ENCODE data around the gene CD1D. TPM values are rescaled to one million over a fixed set of nuclear protein-coding genes. Genes with fewer than 3 reads are reported as not detected.

CD1D gene
- total and polyA plus RNA-seq, 7 experiments from 2014 or later, result 0.09 to 13.2 (median 0.93) TPM; not detected in 3

GRCh38 chr1:158147401-158147800 lies 33.3 kb upstream of the CD1D start:
- no peaks in the 10 kb centered on the region for H3K27me3 ChIP-seq (ENCODE audit: control insufficient read depth in 2 of 2, insufficient read depth in 2 of 2, low read length in 2 of 2)
- POLR2A ChIA-PET, result no interaction called here
- H3K27ac Mint-ChIP-seq, result peak overlapping the region in 3 of 9 donors; percentile 3 to 67 (median 4)
- H3K27ac ChIP-seq (ENCODE audit: low read depth, low read length), result no peak overlapping the region
- H3K27me3 Mint-ChIP-seq, result no peaks in the 10 kb centered on the region
- peaks cover 0 to 4% (median 0%) of the 10 kb centered on the region in 3 experiments for H3K36me3 ChIP-seq (ENCODE audit: control insufficient read depth in 2 of 3, insufficient read depth in 3 of 3, low read length in 3 of 3)
- peak overlapping the region in 3 of 10 donors; percentile 2 to 43 (median 3) for H3K4me3 Mint-ChIP-seq
- CTCF ChIA-PET, result no interaction called here
- no peak for ATAC-seq
- H3K36me3 Mint-ChIP-seq, result no peaks in the 10 kb centered on the region
- DNase-seq, result no peak
- H3K4me1 ChIP-seq (ENCODE audit: control insufficient read depth in 2 of 2, insufficient read depth in 2 of 2, low read length in 2 of 2), result peaks cover 9 to 12% of the 10 kb centered on the region in 2 donors
- peaks cover 0 to 10% (median 0%) of the 10 kb centered on the region in 11 donors for H3K9me3 Mint-ChIP-seq
- peaks cover 20 to 37% (median 31%) of the 10 kb centered on the region in 7 donors for H3K4me1 Mint-ChIP-seq
- intact Hi-C loops (cut with micrococcal nuclease), result no loop called here
- no peak overlapping the region for H3K4me3 ChIP-seq (ENCODE audit: low read length)
- no peaks in the 10 kb centered on the region for H3K9me3 ChIP-seq (ENCODE audit: control insufficient read depth in 2 of 3, low read length in 3 of 3)

DNA sequence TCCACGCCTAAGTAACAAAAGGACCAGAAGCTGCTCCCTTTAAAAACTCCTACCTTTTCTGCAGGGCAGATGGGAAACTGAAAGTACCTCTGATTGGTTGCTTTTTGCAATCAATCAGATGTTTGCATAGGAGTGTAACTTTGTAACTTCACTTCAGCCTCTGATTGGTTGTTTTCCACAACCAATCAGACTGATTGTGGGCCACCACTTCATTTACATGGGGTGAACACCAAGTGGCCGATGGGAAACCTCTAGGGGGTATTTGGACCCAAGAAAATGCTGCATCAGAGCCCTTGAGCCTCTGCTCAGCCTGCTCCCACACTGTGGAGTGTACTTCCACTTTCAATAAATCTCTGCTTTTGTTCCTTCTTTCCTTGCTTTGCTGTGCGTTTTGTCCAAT lies 32.8 kb upstream of the CD1D start:
- ATAC-seq (no peak), DNase-seq (no peak)
- CTCF ChIA-PET, result no interaction called here
- Histone ChIP-seq H3K4me1 (ENCODE audit: control insufficient read depth in 2 of 2, insufficient read depth in 2 of 2, low read length in 2 of 2) (peaks cover 9 to 12% of the 10 kb centered on the region in 2 donors), H3K9me3 (ENCODE audit: control insufficient read depth in 2 of 3, low read length in 3 of 3) (no peaks in the 10 kb centered on the region), H3K4me3 (ENCODE audit: low read length) (no peak overlapping the region), H3K36me3 (ENCODE audit: control insufficient read depth in 2 of 3, insufficient read depth in 3 of 3, low read length in 3 of 3) (peaks cover 0 to 4% (median 0%) of the 10 kb centered on the region in 3 experiments), H3K27ac (ENCODE audit: low read depth, low read length) (no peak overlapping the region), H3K27me3 (ENCODE audit: control insufficient read depth in 2 of 2, insufficient read depth in 2 of 2, low read length in 2 of 2) (no peaks in the 10 kb centered on the region)
- Mint-ChIP-seq H3K9me3 (peaks cover 0 to 10% (median 0%) of the 10 kb centered on the region in 11 donors), H3K36me3 (no peaks in the 10 kb centered on the region), H3K4me3 (peak overlapping the region in 3 of 10 donors; percentile 3 to 96 (median 34)), H3K4me1 (peaks cover 20 to 37% (median 31%) of the 10 kb centered on the region in 7 donors), H3K27me3 (no peaks in the 10 kb centered on the region), H3K27ac (peak overlapping the region in 2 of 9 donors; percentile 4 to 55)
- intact Hi-C loops (cut with micrococcal nuclease), result no loop called here
- POLR2A ChIA-PET, result no interaction called here

- Histone ChIP-seq H3K9me3 (ENCODE audit: control insufficient read depth in 2 of 3, low read length in 3 of 3) (no peaks in the 10 kb centered on the region), H3K4me3 (ENCODE audit: low read length) (no peak overlapping the region), H3K27ac (ENCODE audit: low read depth, low read length) (no peak overlapping the region), H3K4me1 (ENCODE audit: control insufficient read depth in 2 of 2, insufficient read depth in 2 of 2, low read length in 2 of 2) (peaks cover 9 to 12% of the 10 kb centered on the region in 2 donors), H3K36me3 (ENCODE audit: control insufficient read depth in 2 of 3, insufficient read depth in 3 of 3, low read length in 3 of 3) (peaks cover 0 to 4% (median 0%) of the 10 kb centered on the region in 3 experiments), H3K27me3 (ENCODE audit: control insufficient read depth in 2 of 2, insufficient read depth in 2 of 2, low read length in 2 of 2) (no peaks in the 10 kb centered on the region)
- Mint-ChIP-seq H3K4me1 (peaks cover 20 to 37% (median 31%) of the 10 kb centered on the region in 7 donors), H3K27ac (peak overlapping the region in 8 of 9 donors; percentile 1 to 97 (median 90)), H3K27me3 (no peaks in the 10 kb centered on the region), H3K9me3 (peaks cover 0 to 10% (median 0%) of the 10 kb centered on the region in 11 donors), H3K36me3 (no peaks in the 10 kb centered on the region), H3K4me3 (peak overlapping the region; percentile 57 to 99 (median 96))
- ChIA-PET POLR2A (no interaction called here), CTCF (no interaction called here)
- intact Hi-C loops (cut with micrococcal nuclease), result no loop called here
- no peak for ATAC-seq
- no peak for DNase-seq
Observed at GRCh38 chr1:158148468-158148867, 32.2 kb upstream of the CD1D start.

GRCh38 chr1:158149175-158149574 lies 31.5 kb upstream of the CD1D start:
- intact Hi-C loops (cut with micrococcal nuclease), result loop anchor here in 1 of 2 donors (1.0 kb wide), 1 partner anchor 24 kb away; no protein-coding TSS in a partner anchor
- H3K36me3 Mint-ChIP-seq, result peaks cover 0 to 4% (median 0%) of the 10 kb centered on the region in 5 donors
- peaks cover 0 to 10% (median 0%) of the 10 kb centered on the region in 11 donors for H3K9me3 Mint-ChIP-seq
- Histone ChIP-seq H3K4me1 (ENCODE audit: control insufficient read depth in 2 of 2, insufficient read depth in 2 of 2, low read length in 2 of 2) (peaks cover 9 to 12% of the 10 kb centered on the region in 2 donors), H3K4me3 (ENCODE audit: low read length) (peak overlapping the region; percentile 72), H3K27me3 (ENCODE audit: control insufficient read depth in 2 of 2, insufficient read depth in 2 of 2, low read length in 2 of 2) (no peaks in the 10 kb centered on the region), H3K36me3 (ENCODE audit: control insufficient read depth in 2 of 3, insufficient read depth in 3 of 3, low read length in 3 of 3) (peaks cover 0 to 4% (median 0%) of the 10 kb centered on the region in 3 experiments), H3K27ac (ENCODE audit: low read depth, low read length) (peak overlapping the region; percentile 68), H3K9me3 (ENCODE audit: control insufficient read depth in 2 of 3, low read length in 3 of 3) (no peaks in the 10 kb centered on the region)
- DNase-seq (no peak), ATAC-seq (no peak)
- ChIA-PET CTCF (interaction anchor here (0.9 kb wide), 1 partner anchor 55 kb away, joined by 3 read pairs; no protein-coding TSS in a partner anchor), POLR2A (no interaction called here)
- H3K4me3 Mint-ChIP-seq, result peak overlapping the region; percentile 86 to 99 (median 96)
- H3K4me1 Mint-ChIP-seq, result peaks cover 23 to 37% (median 31%) of the 10 kb centered on the region in 7 donors
- peaks cover 0 to 5% (median 0%) of the 10 kb centered on the region in 5 donors for H3K27me3 Mint-ChIP-seq
- peak overlapping the region; percentile 83 to 97 (median 90) for H3K27ac Mint-ChIP-seq

DNA sequence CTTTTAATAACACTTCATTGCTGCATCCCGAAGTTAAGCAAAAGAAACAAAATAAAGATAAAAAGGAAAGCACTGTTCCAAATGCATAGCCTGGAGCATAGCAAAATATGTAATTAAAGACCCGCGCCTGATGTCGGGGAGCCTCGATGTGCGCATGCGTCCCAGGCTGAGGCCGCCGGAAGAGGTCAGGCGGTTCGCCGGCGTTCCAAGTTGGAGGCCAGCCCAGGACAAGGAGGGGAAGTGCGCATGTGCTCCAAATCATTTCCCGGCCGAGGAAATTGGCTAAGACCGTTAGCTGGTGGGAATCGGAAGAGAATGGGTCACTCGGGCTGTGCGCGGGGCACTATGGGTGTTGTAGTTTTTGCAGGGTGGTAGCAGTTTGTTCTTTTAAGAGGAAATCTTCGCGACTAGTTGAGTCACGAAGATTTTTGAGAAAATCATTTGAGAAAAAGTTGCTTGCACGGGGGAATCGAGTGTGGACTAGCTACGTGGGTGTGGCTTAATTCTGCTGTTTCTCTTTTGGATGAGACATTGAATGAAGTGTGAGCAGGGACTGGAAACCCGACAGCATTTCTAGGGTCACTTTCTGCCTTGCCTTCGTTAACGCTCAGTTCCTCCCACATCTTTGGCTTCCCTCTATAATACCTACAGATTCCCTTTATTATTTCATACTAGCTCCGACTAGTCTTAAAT lies 31.0 kb upstream of the CD1D start:
- Mint-ChIP-seq H3K9me3 (peaks cover 0 to 10% (median 0%) of the 10 kb centered on the region in 11 donors), H3K4me3 (peak overlapping the region; percentile 86 to 99 (median 96)), H3K27ac (peak overlapping the region; percentile 83 to 97 (median 90)), H3K27me3 (peaks cover 0 to 5% (median 2%) of the 10 kb centered on the region in 5 donors), H3K4me1 (peaks cover 23 to 37% (median 31%) of the 10 kb centered on the region in 7 donors), H3K36me3 (peaks cover 0 to 4% (median 0%) of the 10 kb centered on the region in 5 donors)
- H3K4me1 ChIP-seq (ENCODE audit: control insufficient read depth in 2 of 2, insufficient read depth in 2 of 2, low read length in 2 of 2), result peaks cover 9 to 12% of the 10 kb centered on the region in 2 donors
- ChIA-PET CTCF (interaction anchor here (0.9 kb wide), 1 partner anchor 54 kb away, joined by 3 read pairs; no protein-coding TSS in a partner anchor), POLR2A (no interaction called here)
- DNase-seq (peak; percentile 41 to 73 (median 65)), ATAC-seq (peak; percentile 80)
- no peaks in the 10 kb centered on the region for H3K9me3 ChIP-seq (ENCODE audit: control insufficient read depth in 2 of 3, low read length in 3 of 3)
- no peaks in the 10 kb centered on the region for H3K27me3 ChIP-seq (ENCODE audit: control insufficient read depth in 2 of 2, insufficient read depth in 2 of 2, low read length in 2 of 2)
- H3K27ac ChIP-seq (ENCODE audit: low read depth, low read length), result peak overlapping the region; percentile 68
- intact Hi-C loops (cut with micrococcal nuclease), result loop anchor here in 1 of 2 donors (1.0 kb wide), 1 partner anchor 24 kb away; no protein-coding TSS in a partner anchor
- peaks cover 0 to 4% (median 0%) of the 10 kb centered on the region in 3 experiments for H3K36me3 ChIP-seq (ENCODE audit: control insufficient read depth in 2 of 3, insufficient read depth in 3 of 3, low read length in 3 of 3)
- peak overlapping the region; percentile 72 for H3K4me3 ChIP-seq (ENCODE audit: low read length)

GRCh38 chr1:158150523-158150922 lies 30.2 kb upstream of the CD1D start:
- H3K4me3 ChIP-seq (ENCODE audit: low read length), result peak overlapping the region; percentile 72
- Mint-ChIP-seq H3K27ac (peak overlapping the region in 8 of 9 donors; percentile 43 to 97 (median 90)), H3K36me3 (peaks cover 0 to 4% (median 0%) of the 10 kb centered on the region in 5 donors), H3K9me3 (peaks cover 0 to 10% (median 0%) of the 10 kb centered on the region in 11 donors), H3K4me3 (peak overlapping the region; percentile 86 to 99 (median 96)), H3K4me1 (peaks cover 23 to 37% (median 31%) of the 10 kb centered on the region in 7 donors), H3K27me3 (peaks cover 0 to 8% (median 5%) of the 10 kb centered on the region in 5 donors)
- DNase-seq (no peak), ATAC-seq (peak; percentile 60)
- intact Hi-C loops (cut with micrococcal nuclease), result no loop called here
- peaks cover 9 to 12% of the 10 kb centered on the region in 2 donors for H3K4me1 ChIP-seq (ENCODE audit: control insufficient read depth in 2 of 2, insufficient read depth in 2 of 2, low read length in 2 of 2)
- no peak overlapping the region for H3K27ac ChIP-seq (ENCODE audit: low read depth, low read length)
- ChIA-PET POLR2A (no interaction called here), CTCF (interaction anchor here (0.5 kb wide), 1 partner anchor 183 kb away, joined by 3 read pairs; no protein-coding TSS in a partner anchor)
- peaks cover 0 to 4% (median 0%) of the 10 kb centered on the region in 3 experiments for H3K36me3 ChIP-seq (ENCODE audit: control insufficient read depth in 2 of 3, insufficient read depth in 3 of 3, low read length in 3 of 3)
- no peaks in the 10 kb centered on the region for H3K9me3 ChIP-seq (ENCODE audit: control insufficient read depth in 2 of 3, low read length in 3 of 3)
- no peaks in the 10 kb centered on the region for H3K27me3 ChIP-seq (ENCODE audit: control insufficient read depth in 2 of 2, insufficient read depth in 2 of 2, low read length in 2 of 2)

Data from naive thymus-derived CD4-positive, alpha-beta T cell (primary cell).